GM06990 (cell line): Measurements from ENCODE around the gene YBX1.
A peak's percentile ranks its signal among the peaks of the same experiment; 100 is the strongest.
"Not testable (repeated sequence)": the region's sequence is repeated elsewhere in the genome, so short reads cannot be mapped to it uniquely, and the experiment has no call there.

ENCODE experiments used
- DNase-seq: peaks from one replicate; pipeline ENCODE4 v3.0.0-alpha.2; 2011; ENCODE audit not compliant: insufficient read length; ENCODE audit errors: extremely low read depth
- H3K27me3 ChIP-seq: replicated peaks from 2 replicates; pipeline ENCODE4 v1.6.0; 2011; ENCODE audit warnings: low read length; ENCODE audit not compliant: control insufficient read depth, insufficient read depth
- H3K36me3 ChIP-seq: 2 replicates; pipeline ENCODE4 v1.5.1; 2011; ENCODE audit warnings: low read length; ENCODE audit not compliant: control insufficient read depth, insufficient read depth
- H3K4me3 ChIP-seq: replicated peaks from 2 replicates; pipeline ENCODE4 v1.5.1; 2011; ENCODE audit warnings: low read depth, mild to moderate bottlenecking, control low read depth, low read length
- CTCF ChIP-seq: IDR thresholded peaks from 2 replicates; pipeline ENCODE4 v1.5.1; 2011; ENCODE audit warnings: low read length, control low read depth, mild to moderate bottlenecking, inconsistent platforms; ENCODE audit not compliant: insufficient read depth, poor library complexity, severe bottlenecking

YBX1 gene

GRCh38 chr1:42675467-42675866 is 6.8 kb upstream of the YBX1 start:
- no peak for DNase-seq
- Histone ChIP-seq H3K4me3 (no peak overlapping the region), H3K27me3 (no peaks in the 10 kb centered on the region), H3K36me3 (no peaks in the 10 kb centered on the region; the same call in 1 of the 2 replicates)
- no peak for TF ChIP-seq CTCF

- no peak for DNase-seq
- no peaks in the 10 kb centered on the region; the same call in 1 of the 2 replicates for H3K36me3 ChIP-seq
These were observed 5.6 kb upstream of the YBX1 start for GRCh38 chr1:42676534-42677087.

GRCh38 chr1:42679364-42679983 is 2.7 kb upstream of the YBX1 start:
- TF ChIP-seq CTCF = no peak

More at GRCh38 chr1:42676534-42677087, 5.6 kb upstream of the YBX1 start:
- no peaks in the 10 kb centered on the region for H3K27me3 ChIP-seq
- no peak for TF ChIP-seq CTCF
- no peak overlapping the region for H3K4me3 ChIP-seq

GRCh38 chr1:42680055-42680454 is 2.2 kb upstream of the YBX1 start:
- DNase-seq = no peak
- TF ChIP-seq CTCF = no peak

More at GRCh38 chr1:42679364-42679983, 2.7 kb upstream of the YBX1 start:
- Histone ChIP-seq H3K36me3 (no peaks in the 10 kb centered on the region; the same call in 1 of the 2 replicates), H3K4me3 (no peak overlapping the region), H3K27me3 (no peaks in the 10 kb centered on the region)
- DNase-seq = no peak

GRCh38 chr1:42680921-42681683 is 1.1 kb upstream of the YBX1 start:
- peak; percentile 14 for TF ChIP-seq CTCF
- DNase-seq = no peak
- H3K4me3 ChIP-seq = peak overlapping the region; percentile 87

More at GRCh38 chr1:42680055-42680454, 2.2 kb upstream of the YBX1 start:
- H3K27me3 ChIP-seq = no peaks in the 10 kb centered on the region
- no peaks in the 10 kb centered on the region; the same call in 1 of the 2 replicates for H3K36me3 ChIP-seq
- no peak overlapping the region for H3K4me3 ChIP-seq

GRCh38 chr1:42682484-42682738 is 193 bp downstream of the YBX1 start:
- DNase-seq, H3K36me3 ChIP-seq, H3K27me3 ChIP-seq: not testable (repeated sequence)
- H3K4me3 ChIP-seq = peak overlapping the region; percentile 85

More at GRCh38 chr1:42680921-42681683, 1.1 kb upstream of the YBX1 start:
- no peaks in the 10 kb centered on the region; the same call in 1 of the 2 replicates for H3K36me3 ChIP-seq
- no peaks in the 10 kb centered on the region for H3K27me3 ChIP-seq
